HUES6 (cell line): ENCODE measurements around the gene IFNAR2.

Source experiments
- H3K27ac ChIP-seq: 2 replicates; pipeline ENCODE4 v1.7.0; 2013; ENCODE audit warnings: low read depth, mild to moderate bottlenecking, low read length, inconsistent platforms
- H3K27me3 ChIP-seq: 2 replicates; pipeline ENCODE4 v1.6.1; 2013; ENCODE audit warnings: low read length; ENCODE audit not compliant: control insufficient read depth, insufficient read depth
- H3K36me3 ChIP-seq: 2 replicates; pipeline ENCODE4 v1.6.1; 2013; ENCODE audit warnings: low read length; ENCODE audit not compliant: control insufficient read depth, insufficient read depth
- H3K4me1 ChIP-seq: 2 replicates; pipeline ENCODE4 v1.6.1; 2013; ENCODE audit warnings: low read length; ENCODE audit not compliant: control insufficient read depth, insufficient read depth
- H3K4me3 ChIP-seq: 2 replicates; pipeline ENCODE4 v1.5.1; 2013; ENCODE audit warnings: low read depth, low read length
- H3K9ac ChIP-seq: one replicate; pipeline ENCODE4 v1.6.1; 2013; ENCODE audit warnings: mild to moderate bottlenecking, low read length
- H3K9me3 ChIP-seq: 2 replicates; pipeline ENCODE4 v1.6.1; 2013; ENCODE audit warnings: low read depth, low read length; ENCODE audit not compliant: control insufficient read depth, insufficient read depth

The IFNAR2 gene

DNA sequence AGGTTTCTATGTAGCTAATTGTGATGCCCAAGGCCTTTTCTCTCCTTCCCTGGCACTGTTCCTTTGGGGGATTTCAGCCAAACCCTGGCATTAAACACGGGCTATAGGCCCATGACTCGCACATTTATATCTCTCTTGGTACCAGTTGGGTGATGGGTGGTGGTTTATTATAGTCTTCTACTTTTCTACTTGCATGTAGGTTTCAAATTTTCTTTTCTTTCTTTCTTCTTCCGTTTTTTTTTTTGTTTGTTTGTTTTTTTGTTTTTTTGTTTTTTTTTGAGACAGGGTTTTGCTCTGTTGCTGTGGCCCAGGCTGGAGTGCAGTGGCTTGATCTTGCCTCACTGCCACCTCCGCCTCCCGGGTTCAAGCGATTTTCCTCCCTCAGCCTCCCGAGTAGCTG is 37.5 kb downstream of the IFNAR2 start:
- Histone ChIP-seq H3K4me3 (peak overlapping the region; percentile 80; the same call in 1 of the 2 replicates), H3K9me3 (no peaks in the 10 kb centered on the region), H3K9ac (no peak overlapping the region), H3K27me3 (peaks cover 6% of the 10 kb centered on the region; the same call in 1 of the 2 replicates), H3K4me1 (peaks cover 11% of the 10 kb centered on the region), H3K36me3 (no peaks in the 10 kb centered on the region), H3K27ac (no peak overlapping the region)

DNA sequence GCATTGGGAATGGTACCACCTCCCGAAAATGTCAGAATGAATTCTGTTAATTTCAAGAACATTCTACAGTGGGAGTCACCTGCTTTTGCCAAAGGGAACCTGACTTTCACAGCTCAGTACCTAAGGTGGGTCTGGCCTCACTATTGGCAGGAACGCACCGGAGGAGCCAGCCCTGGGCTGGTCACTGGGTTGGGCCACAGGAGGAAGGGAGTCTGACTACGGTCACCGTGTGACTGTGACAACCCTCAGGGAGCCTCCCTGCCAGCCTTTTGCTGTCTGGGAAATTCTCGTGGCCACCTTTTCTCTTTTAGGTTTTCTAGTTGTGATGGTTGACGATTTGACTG is 38.6 kb downstream of the IFNAR2 start:
- Histone ChIP-seq H3K36me3 (no peaks in the 10 kb centered on the region), H3K9me3 (no peaks in the 10 kb centered on the region), H3K4me1 (peaks cover 11% of the 10 kb centered on the region), H3K27me3 (peaks cover 6% of the 10 kb centered on the region; the same call in 1 of the 2 replicates), H3K4me3 (no peak overlapping the region), H3K27ac (no peak overlapping the region), H3K9ac (no peak overlapping the region)

DNA sequence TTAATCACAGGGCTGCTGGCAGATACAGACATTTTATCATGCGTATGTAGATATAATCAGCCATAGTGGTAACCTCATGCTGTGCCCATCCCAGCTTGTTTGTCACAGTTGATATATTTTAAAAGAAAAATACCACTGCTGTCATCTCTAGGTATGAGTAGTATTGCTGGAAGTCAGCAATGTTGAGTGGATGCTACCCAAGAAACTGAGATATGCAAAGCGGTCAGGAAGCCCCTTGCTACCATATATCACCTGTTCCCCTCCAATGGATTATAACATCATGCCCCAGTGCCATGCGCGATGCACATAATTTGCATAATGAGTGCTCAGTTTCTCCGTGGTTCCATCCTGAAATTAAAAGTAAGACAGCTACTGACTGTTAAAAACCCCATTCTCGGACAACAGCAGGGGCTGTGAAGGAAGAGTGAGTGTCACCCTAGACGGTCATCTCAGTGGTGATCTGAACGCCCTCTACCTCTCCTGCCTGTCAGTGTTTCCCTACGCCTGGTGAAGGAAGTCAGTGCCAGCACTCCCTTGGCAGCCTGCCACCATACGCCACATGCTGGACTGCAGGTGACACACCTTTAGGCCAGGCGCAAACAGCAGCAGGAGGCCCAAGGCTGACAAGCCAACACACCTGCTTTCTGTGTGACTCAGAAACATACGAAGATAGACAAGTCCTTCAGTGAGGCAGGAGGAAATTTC is 39.2 kb downstream of the IFNAR2 start:
- Histone ChIP-seq H3K9ac (no peak overlapping the region), H3K4me3 (no peak overlapping the region), H3K4me1 (peaks cover 11% of the 10 kb centered on the region), H3K36me3 (no peaks in the 10 kb centered on the region), H3K27ac (no peak overlapping the region), H3K27me3 (peaks cover 6% of the 10 kb centered on the region; the same call in 1 of the 2 replicates), H3K9me3 (no peaks in the 10 kb centered on the region)

DNA sequence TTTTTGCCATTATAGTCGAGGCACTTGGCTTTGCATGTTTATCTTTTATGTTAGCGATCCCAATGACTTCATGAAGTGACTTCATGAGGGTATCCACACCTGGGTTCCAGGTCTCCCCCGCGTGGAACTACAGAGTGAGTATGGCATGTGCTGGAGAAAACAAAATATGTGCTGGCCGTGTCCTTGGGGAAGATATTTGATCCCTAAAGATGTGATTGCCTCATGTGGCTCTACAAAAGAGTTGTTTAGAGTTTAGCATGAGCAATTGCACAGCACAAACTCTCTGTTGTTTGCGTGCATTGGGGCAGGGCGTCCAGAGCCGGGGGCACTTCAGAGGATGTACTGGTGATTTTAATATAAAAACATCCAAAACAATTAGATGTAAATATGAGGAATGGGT is 41.2 kb downstream of the IFNAR2 start:
- Histone ChIP-seq H3K9me3 (no peaks in the 10 kb centered on the region), H3K9ac (no peak overlapping the region), H3K4me1 (0 out of 2 replicates have a peak, but pooled peaks cover 5% of the 10 kb centered on the region), H3K4me3 (no peak overlapping the region), H3K27ac (no peak overlapping the region), H3K27me3 (no peaks in the 10 kb centered on the region; the same call in 1 of the 2 replicates), H3K36me3 (no peaks in the 10 kb centered on the region)

DNA sequence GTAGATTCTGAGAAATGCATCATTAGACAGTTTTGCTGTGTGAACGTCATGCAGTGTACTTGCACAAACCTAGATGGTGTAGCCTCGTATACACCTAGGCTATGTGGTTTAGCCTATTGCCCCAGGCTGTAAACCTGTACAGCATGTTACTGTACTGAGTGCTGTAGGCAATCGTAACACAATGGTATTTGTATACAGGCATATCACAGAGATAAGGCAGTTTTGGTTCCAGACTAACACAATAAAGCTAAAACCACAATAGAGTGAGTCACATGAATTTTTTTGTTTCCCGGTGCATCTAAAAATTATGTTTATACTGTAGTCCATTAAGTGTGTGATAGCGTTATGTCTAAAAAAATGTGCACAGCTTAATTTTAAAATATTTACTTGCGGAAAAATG is 43.3 kb downstream of the IFNAR2 start:
- H3K36me3 ChIP-seq, result no peaks in the 10 kb centered on the region
- H3K4me3 ChIP-seq, result no peak overlapping the region

DNA sequence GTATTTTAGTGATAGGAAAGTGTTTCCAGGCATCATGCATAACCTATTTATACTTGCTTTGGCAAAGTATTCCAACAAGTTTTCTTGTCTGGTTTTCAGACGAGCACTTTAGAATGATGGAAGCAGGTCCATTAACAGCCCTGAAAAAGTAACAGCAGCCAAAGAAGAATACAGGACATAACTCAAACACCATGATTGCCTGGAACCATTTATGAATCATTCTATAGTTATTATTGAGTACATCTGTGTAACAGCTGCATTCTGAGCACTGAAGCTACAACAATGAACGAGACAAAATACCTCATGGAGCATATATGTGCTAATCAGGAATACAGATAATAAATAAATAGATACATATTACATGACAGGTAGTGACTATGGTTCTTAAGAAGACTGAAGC is 49.0 kb downstream of the IFNAR2 start:
- H3K4me1 ChIP-seq, result no peaks in the 10 kb centered on the region
- H3K36me3 ChIP-seq, result peaks cover 3% of the 10 kb centered on the region; the same call in 1 of the 2 replicates
- no peak overlapping the region for H3K4me3 ChIP-seq
- no peak overlapping the region for H3K27ac ChIP-seq
- no peaks in the 10 kb centered on the region for H3K27me3 ChIP-seq
- H3K9me3 ChIP-seq, result peaks cover 6% of the 10 kb centered on the region
- H3K9ac ChIP-seq, result no peak overlapping the region

More for the DNA sequence above, 43.3 kb downstream of the IFNAR2 start:
- Histone ChIP-seq H3K9me3 (no peaks in the 10 kb centered on the region), H3K27ac (no peak overlapping the region), H3K27me3 (no peaks in the 10 kb centered on the region), H3K4me1 (no peaks in the 10 kb centered on the region), H3K9ac (no peak overlapping the region)

DNA sequence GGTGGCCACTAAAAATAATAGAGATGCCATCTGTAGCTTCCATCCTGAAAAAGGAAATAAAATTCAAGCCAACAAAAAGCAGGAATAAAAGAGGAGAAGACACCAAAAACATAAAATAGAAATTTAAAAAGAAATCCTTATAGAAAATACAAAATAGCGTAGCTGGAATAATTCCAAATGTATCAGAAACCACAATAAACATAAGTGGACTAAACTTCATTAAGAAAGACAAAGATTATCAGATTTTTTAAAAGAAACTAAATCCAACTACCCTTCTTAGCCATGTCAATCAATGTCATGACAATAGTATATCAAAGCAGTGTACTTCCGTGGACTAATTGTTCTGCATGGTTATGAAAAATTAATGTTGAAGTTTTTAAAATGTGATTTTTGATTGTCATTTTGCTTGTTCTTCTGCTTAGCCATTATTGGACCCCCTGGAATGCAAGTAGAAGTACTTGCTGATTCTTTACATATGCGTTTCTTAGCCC is 49.6 kb downstream of the IFNAR2 start:
- Histone ChIP-seq H3K27ac (no peak overlapping the region), H3K36me3 (peaks cover 3% of the 10 kb centered on the region; the same call in 1 of the 2 replicates), H3K27me3 (no peaks in the 10 kb centered on the region), H3K4me1 (no peaks in the 10 kb centered on the region), H3K9ac (no peak overlapping the region), H3K9me3 (peaks cover 6% of the 10 kb centered on the region), H3K4me3 (no peak overlapping the region)
